Dermis blood vessel endothelial cell (primary cell): ENCODE results near the gene LRRC2. TPM values are rescaled to one million over a fixed set of nuclear protein-coding genes. Genes with fewer than 3 reads are reported as not detected.
A peak's percentile ranks its signal among the peaks of the same experiment; 100 is the strongest.
"Not testable (repeated sequence)": the region's sequence is repeated elsewhere in the genome, so short reads cannot be mapped to it uniquely, and the experiment has no call there.

Source experiments
- DNase-seq: peaks from one replicate; pipeline ENCODE4 v3.0.0; 2010
- total RNA-seq: library from RNA; depleted of rRNA; stranded (reverse); fragments of >200 nt; gene quantifications from 2 replicates; pipeline ENCODE4 v1.2.3, GENCODE V29; 2014

Gene LRRC2
- total RNA-seq, 1 donor from 2014 or later: under 0.01 TPM

DNA sequence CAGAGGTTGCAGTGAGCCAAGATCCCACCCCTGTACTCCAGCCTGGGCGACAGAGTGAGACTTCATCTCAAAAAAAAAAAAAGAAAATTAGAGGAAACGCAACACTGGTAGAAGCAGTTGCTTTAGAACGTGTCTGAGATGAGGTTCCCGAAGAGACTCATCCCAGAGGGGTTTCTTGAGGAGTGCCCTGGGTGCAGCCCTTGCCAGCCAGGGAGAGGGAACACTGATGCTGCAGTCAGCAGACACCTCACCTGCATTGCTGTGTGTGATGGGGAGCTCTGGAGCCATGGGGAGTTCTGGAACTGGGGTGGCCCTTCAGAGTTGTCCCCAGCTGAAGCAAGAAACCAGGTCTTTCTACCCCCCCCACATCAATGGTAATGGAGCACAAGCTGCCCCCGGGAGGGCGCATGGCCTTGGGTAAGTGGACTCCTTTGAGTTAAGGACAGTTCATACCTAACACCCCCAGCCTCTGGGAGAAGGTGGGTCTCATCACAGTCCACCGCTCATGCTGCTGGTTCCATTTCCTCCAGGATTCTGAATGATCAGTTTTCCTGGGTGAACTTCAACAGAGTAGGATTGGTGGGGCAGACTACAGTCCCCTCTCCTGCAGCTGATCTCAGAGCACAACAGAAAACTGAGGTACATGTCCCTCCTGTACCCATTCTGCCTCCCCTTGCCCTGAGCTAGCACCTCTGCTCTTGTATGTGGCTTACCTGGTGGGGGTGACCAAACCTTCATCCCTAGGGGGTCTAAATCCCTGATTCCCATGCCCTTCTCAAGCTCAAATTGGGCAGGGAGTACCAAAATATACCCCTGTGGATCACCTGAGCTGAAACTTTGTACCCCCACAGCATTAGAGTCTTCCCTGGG, 18.7 kb upstream of the LRRC2 start:
- no peak for DNase-seq

- no peak for DNase-seq
Measured at GRCh38 chr3:46580675-46581074, 14.6 kb upstream of the LRRC2 start.

GRCh38 chr3:46579756-46580286, 13.7 kb upstream of the LRRC2 start:
- no peak for DNase-seq

- peak; percentile 59 for DNase-seq
Measured at GRCh38 chr3:46578973-46579755, 13.1 kb upstream of the LRRC2 start.

DNA sequence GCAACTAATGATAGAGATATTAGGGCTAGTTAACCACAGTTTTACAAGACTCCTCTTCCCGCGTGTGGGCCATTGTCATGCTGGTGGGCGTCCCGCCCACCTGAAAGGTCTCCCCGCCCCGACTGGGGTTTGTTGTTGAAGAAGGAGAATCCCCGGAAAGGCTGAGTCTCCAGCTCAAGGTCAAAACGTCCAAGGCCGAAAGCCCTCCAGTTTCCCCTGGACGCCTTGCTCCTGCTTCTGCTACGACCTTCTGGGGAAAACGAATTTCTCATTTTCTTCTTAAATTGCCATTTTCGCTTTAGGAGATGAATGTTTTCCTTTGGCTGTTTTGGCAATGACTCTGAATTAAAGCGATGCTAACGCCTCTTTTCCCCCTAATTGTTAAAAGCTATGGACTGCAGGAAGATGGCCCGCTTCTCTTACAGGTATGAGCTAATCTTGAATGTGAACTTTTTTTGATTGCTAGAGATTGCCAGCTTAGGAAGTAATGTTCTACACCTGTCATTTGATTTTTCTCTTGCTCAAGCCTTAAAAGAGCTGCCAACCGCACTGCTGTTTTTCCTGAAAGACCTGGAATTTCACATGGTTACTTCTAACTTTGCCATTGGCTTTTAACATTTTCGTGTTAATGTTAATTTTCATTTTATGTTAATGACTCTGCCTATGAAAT, 11.6 kb upstream of the LRRC2 start:
- not testable (repeated sequence) for DNase-seq

DNA sequence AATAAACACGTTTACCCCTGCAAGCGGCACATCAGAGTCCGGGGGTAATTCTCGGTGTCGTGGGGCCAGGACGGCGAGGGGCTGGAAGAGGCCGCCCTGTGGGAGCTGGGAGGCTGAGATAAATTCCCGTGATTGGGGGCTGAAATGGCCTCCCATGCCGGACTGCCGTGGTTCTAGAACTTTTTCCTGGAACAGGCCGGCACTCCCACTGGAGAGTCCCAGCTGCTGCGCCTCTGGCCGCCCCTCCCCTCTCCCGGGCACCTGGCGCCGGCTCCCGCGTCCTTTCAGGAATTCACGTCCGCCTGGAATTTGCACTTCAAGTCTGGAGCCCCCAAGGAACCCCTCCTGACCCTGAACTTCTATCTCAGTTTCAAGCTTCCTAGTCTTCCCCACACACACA, 10.8 kb upstream of the LRRC2 start:
- no peak for DNase-seq

GRCh38 chr3:46576386-46576785, 10.3 kb upstream of the LRRC2 start:
- no peak for DNase-seq

DNA sequence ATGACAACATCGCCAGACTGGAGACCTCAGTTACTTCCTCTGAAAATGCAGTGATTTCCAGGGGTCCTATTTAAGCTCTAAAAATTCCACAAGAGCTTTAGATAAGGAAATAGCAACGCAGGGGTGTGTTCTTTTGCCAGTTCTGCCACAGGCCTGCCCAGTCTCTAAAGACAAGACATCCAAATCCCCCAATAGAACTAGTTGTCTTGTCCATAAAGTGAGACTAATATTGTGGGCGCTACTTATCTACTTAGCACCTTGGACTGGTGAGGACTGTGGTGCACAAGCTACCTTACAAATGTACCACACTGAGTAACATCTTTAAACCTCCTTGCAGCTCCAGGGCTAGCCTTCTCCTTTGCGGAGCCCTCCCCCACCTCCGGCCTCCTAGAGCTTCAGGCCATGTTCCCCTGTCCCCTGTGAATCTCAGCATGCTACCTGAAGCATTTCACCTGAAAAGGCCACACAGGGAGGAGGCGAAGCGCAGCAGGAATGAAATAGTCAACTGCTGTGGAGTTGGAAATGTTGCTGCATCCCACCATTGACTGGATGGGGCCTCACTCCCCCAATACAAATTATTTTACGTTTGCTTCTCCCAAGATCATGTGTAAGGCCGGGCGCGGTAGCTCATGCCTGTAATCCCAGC, 9.6 kb upstream of the LRRC2 start:
- no peak for DNase-seq

GRCh38 chr3:46574881-46575576, 8.9 kb upstream of the LRRC2 start:
- DNase-seq: no peak

DNA sequence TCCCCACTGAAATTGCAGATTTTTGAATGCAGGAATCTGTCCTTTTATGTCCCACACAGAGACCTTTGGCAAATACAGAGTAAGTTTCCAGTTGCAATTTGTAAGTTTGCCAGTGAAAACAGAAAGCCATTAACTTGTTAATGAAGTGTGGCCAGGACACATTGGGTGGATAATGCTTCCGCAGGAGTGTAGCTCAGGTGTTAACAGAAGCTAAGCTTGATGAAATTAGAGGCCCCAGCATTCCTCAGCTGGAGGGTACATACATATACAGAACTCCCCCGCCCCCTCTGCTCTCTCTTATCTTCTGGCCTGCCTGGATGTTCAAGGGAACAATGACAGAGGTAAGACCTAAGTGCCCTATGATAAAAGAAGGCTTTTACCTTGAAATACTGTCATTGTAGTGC, 8.1 kb upstream of the LRRC2 start:
- DNase-seq: no peak

DNA sequence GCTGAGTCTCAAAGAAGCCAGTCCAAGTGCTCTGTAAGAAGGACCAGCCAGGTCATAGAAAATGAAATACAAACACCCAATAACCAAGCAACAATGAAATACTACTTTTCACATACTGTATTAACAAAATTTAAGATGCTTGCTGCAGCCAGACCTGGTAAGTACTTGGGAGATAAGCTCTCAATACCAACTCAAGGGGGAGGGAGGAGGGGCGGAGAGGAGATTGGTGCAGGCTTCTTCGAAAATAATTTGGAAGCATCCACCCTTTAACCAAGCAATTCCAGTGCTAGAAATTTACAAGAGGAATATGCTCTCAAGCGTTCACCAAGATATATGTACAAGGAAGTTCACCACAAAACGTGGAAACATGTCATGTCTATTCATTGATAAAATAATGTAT, 7.6 kb upstream of the LRRC2 start:
- DNase-seq: no peak

DNA sequence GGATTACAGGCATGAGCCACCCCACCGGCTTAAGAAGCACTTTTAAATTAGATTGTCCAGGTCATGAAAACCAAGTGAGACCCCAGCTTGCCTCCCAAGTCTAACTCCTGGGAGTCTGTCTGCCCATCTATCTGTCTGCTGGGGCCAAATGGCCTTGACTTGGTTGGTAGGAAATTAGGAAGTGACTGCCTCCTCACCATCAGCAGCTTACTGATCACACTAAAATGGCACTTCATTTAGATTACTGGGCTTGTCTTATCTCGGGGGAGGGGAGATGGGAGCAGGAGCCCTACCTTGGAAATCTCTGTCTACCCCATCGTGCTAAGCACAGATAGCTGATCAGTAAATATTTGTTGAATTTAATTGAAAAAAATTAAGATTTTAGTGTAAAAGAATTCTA, 5.6 kb upstream of the LRRC2 start:
- no peak for DNase-seq

- peak; percentile 24 for DNase-seq
Measured at GRCh38 chr3:46565607-46566039, 479 bp downstream of the LRRC2 start.

DNA sequence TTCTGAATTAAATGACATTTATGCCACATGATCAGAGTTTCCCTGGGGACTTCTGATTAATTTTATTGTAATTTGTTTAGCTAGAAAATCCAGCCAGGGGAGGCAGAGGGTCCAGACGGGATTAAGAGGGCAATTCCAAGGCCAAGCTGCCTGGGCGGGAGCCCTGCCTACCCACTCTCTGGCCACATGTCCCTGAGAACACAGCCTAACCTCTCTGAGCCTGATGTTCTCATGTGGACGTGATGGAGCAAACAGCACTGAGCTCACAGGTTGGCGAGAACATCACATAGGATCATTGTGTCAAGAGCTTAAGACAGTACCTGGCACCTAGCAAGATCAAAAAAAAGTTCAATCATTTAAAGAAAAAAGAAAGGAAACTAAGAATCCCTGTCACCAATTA, 1.0 kb downstream of the LRRC2 start:
- DNase-seq: no peak

- DNase-seq: peak; percentile 13
Measured at GRCh38 chr3:46564190-46565021, 1.7 kb downstream of the LRRC2 start.

DNA sequence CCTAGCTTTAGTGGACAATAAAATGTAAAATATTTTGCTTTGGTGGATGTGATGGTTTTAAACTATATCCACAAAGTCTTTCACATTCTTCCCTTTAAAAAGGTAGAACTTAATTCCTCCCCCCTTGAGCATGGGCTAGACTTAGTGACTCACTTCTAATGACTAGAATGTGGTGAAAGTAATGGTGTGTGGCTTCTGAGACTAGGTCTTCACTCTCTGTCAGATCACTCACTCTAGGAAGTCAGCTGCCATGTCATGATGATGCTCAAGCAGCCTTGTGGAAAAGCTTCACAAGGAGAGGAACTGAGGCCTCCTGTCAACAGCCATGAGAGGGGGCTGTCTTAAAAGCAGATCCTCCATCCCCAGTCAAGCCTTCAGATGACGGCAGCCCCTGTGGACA, 4.2 kb downstream of the LRRC2 start:
- no peak for DNase-seq

GRCh38 chr3:46561511-46561910, 4.6 kb downstream of the LRRC2 start:
- no peak for DNase-seq

- DNase-seq: no peak
Measured at GRCh38 chr3:46559091-46559704, 6.9 kb downstream of the LRRC2 start.

DNA sequence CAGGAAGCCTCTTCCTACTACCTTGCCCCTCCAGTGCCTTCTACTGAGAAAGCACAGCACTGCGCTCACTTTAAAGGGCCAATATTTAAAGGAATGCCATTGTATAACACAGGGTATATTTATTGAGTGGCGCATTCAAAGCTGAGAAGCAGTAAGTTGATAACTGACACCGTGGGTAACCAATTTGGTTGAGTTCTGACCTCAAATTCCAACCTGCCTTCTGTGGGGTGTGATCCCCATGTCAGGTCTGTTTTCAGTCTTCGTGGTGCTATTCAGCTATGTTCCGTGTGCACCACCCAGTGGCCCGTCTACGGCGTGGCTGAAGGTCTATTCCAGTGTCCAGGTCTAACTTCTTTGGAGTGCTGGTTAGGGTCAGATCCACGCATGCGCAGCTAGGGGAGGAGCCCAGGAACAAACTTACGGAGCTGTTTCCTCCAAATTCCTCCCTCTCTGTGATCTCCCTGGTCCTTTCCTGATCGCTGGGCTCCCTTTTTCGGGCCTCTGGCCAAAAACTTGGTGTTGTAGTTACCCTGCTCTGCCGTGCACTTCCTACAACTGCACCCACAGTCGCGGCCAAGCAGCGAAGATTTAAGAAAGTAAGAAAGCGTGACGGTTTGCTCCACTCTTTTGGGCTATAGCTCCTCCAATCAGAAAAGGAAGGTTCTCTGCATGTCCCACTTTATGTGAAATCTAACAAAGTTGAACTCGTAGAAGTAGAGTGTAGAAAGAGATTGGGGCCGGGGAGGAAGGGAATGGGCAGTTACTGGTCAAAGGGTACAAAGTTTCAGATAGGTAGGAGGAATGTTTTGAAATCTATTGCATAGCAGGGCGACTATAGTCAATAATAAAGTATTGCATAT, 7.7 kb downstream of the LRRC2 start:
- peak; percentile 94 for DNase-seq

- no peak for DNase-seq
Measured at GRCh38 chr3:46557814-46558183, 8.3 kb downstream of the LRRC2 start.
